HTR-8/SVneo (cell line): ENCODE results near the gene THRB.

Source experiments
- DNase-seq: peaks from one replicate; pipeline ENCODE4 v3.0.0; 2011; ENCODE audit warnings: low spot score, mixed read lengths; ENCODE audit not compliant: insufficient read length
- FAIRE-seq: peaks from 2 replicates; lab custom pipeline; 2011; peaks lifted over from hg19 to GRCh38; lab: Jason Lieb, UNC

THRB gene

DNA sequence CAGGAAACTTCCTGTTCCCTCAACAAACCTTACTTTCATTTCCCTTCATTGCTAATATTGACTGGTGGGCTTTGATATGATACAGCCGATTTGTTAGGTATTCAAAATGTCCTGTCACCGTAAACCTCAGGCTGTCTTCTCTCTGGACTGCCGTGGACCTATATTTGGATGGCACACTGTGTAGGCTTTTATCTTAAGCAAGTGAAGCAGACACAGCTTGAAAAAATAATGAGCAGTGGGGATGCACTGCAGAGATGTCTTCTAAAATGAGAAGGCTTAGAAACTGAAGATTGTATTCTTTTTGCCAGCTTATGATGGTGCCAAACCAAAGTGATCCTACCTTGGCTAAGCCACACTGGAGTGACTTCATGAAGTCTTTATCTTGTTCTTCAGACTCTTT lies 283.3 kb downstream of the THRB start:
- FAIRE-seq (no peak), DNase-seq (no peak)

DNA sequence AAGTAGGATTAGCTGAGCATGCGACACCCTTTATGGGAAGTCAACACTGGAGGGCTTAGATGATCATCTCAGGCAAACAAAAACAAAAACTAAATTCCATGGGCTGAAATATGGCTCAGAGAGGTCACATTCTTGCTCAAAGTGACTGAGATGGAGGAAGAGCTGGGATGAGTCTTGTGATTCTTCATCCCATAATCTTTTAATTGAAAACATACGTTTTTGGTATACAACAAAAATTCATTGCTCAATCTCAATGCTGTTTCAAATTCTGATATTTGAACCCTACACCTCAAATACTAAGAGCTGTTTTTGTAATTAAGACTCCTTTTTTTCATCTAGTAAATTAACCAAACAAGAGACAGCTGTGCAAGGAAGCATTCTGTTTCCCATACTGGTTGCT lies 292.6 kb downstream of the THRB start:
- DNase-seq (no peak), FAIRE-seq (no peak)

DNA sequence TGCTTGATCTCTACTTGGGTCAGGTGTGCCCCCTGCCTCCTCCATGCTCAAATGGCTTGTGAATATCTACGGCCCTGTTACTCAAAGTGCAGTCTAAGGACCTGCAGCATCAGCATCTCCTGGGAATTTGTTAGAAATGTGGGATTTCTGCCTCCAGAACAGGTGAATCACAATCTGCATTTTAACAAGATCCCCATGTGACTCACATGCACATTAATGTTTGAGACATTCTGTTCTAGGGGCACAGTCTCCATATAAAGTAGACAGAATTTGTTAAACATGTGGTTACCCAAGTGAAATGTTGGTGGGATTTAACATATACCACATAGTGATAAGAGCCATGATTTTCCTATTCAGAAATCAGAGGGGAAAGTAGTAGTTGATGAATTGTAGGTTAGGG lies 293.3 kb downstream of the THRB start:
- FAIRE-seq = no peak
- no peak for DNase-seq

DNA sequence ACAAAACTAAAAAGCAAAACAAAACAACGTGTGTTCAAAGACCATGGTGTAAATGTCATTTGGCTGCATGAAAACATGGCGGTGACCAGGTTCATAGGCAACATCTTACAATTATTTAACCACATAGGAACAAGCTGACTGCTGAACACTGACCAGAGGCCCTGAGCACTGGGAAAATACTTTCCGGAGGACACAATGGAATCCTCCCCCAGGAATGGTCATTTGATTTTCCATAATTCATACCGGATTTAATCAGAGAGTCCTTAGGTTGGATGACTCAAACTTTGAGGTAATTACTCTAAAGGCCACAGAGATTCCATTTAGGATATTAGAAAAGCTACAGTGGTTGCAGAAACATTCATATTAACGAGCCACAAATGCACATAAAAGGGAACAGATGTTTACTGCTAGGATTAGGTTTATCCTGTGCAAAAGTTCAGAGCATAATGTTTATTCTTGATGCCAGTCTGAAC lies 294.8 kb downstream of the THRB start:
- DNase-seq (peak; percentile 26), FAIRE-seq (no peak)

DNA sequence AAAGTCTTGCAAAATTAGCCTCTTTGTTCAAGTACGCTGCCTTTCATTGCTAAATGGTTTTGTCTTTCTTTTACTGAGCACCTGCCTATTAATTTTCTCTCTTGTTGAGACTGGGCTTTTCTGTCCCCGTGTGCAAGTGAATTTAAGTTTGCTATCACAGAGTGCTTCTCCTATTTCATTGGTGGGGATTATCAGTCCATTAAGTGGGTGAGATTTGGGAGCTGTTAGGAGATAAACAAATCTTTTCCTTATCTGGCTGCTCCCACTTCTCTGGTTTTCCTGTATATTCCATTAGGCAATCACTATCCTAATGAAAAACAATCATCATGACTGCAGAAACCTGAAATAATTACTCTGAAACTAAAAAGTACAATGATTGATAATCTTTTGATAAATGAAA lies 295.4 kb downstream of the THRB start:
- DNase-seq = no peak
- no peak for FAIRE-seq

DNA sequence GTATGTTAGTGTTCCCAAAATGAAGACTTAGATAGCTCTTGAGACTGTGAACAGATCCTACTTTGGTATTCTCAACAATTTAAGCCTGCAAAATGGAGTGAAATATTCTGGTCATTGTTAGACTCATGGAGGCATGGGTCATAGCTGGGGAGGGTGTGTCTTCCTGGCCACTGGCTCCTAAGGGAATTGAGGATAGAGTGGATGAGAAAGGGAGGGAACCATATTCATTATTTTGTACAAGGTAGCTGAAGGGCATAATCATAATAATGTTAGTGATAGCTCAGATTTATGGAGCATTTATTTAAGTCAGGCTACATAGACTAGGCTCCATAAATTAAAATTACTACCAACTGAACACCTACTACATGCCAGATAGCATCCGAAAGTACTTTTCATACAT lies 295.9 kb downstream of the THRB start:
- DNase-seq (no peak), FAIRE-seq (no peak)

DNA sequence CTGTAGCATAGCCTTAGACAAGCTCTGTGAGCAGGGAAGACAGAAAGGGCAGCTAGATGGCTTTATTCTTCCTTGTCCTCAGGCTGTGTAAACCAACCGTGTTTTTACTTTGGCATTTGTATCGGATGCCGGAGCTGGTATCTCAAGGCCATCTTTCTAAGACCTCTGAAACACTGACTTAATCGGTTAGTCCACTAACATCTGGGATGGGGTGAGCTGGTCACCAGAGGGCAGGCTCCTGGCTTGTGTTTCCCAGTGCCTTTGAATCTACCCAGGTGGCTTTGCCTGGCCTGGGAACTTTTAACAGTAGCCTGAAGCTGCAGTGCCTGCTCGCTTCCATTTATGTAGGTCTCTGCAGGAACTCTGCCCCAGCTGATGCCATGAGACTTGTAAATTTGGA lies 296.8 kb downstream of the THRB start:
- DNase-seq (no peak), FAIRE-seq (no peak)

DNA sequence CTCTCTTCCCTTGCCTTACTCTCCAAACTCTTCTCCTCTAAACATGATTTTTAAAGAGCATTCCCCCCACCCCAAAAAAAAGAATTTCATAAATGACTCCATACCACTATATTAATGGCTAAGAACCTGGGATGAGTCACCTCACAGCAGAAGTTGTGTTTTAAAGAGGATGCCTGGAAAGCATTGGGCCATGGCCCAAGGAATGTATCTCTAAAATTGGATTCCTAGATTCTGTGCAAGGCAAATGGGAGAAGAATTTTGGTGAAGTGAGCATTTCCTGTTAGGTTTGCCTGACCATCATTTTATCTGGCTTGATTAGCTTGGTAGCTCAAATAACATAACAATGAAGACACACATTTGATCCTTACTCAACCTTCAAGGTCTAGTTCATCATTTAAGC lies 298.1 kb downstream of the THRB start:
- no peak for FAIRE-seq
- DNase-seq = no peak

DNA sequence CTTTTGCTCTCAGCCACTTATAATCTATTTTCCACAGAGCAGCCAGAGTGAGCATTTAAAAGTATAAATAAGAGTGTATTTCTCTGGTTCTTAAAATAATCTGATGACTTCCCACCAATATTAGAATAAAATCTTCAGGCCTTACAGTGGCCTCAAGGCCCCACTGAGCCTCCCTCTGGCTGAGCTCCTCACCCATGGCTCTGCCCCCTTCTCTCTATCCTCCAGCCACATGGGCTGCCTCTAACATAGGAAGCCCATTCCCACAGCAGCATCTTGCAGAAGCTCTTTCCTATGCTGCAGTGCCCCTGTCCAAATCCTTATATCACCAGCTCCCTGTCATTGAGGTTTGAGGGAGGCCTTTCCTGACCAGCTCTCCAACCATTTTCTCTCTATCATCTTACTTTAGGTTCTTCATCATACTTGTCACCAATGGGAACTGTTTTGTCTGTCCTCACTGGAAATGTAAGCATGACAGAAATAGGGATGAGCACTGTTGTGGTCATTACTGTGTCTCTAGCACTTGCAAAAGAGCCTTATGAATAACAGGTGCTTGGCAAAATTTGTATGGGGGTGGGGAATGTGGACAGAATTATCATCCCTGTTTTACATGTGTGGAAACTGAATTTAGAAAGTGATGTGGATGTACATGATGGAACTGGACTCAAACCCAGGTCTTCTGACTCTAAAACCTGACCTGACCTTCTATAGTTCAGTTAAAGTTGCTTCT lies 299.0 kb downstream of the THRB start:
- FAIRE-seq = no peak
- no peak for DNase-seq

DNA sequence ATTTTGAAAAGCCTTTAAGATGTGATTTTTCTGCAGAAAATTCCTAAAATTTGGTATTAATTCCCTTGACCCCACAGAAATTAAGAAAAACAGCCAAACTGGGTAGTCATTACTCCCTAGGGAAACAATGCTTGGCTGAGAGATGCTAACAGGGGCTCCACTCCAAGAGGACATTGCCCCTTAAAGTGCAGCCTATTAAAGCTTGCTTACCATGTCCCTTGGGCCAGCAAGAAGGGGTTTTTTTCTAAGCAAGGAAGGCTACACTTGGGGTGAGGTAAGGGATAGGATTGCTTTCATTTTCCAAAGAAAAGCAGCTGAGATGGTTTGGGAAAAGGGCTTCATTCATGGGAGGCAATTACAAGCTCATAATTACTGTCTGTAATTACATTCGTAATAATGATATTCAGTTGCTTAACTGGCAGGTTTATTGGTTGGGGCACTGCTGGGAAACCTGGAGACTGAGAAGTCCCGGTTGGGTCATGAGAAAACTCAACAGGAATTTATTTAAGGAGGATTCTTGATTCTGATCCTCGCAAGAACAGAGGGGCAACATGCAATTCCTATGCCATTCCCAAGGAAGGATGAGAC lies 302.1 kb downstream of the THRB start:
- no peak for FAIRE-seq
- DNase-seq = no peak

DNA sequence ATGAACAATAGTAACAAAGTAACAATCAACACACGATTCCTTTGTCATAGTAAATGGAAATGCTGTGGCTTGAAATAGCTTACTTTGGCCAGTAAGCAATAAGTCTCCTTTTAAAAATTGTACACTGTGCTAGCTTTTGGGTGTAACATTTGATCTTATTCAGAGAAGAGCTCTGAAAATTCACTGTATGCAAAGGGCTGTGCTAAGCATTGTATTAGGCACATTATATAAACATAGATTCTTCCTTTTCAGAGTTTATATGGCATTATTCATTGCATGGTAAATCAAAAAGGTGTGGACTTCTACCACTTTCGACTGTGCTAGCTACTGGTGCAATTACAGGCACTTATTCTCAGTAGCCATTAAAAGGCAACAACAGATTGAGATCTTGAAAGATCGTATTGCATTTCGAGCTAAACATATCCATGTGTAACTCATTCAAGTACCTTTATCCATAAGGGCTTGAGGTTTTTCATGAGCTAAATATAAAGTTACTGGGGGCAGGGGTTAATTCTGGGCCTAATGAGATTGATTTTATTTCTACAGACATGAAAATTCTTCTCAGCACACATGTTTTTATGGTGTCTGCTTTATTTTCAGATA lies 302.7 kb downstream of the THRB start:
- no peak for DNase-seq
- no peak for FAIRE-seq

DNA sequence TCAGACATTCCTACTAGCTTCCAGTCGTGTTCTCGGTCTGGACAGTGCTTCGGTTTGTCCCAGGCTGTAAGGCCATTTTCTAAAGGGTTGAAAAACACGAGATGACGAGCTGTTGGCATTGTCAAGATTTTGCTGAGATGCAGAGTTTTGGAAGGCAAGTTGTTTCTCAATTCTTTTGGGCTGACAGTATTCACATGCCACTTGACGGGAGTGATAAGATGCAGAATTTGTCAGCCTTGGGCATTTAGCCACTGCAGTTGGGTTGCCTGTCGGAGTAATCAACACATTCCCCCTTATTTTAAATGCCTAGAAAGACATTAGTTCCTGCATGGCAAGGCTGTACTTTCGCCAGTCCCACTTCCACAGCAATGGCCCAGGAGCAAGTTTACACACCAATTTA lies 304.4 kb downstream of the THRB start:
- FAIRE-seq (no peak), DNase-seq (no peak)

DNA sequence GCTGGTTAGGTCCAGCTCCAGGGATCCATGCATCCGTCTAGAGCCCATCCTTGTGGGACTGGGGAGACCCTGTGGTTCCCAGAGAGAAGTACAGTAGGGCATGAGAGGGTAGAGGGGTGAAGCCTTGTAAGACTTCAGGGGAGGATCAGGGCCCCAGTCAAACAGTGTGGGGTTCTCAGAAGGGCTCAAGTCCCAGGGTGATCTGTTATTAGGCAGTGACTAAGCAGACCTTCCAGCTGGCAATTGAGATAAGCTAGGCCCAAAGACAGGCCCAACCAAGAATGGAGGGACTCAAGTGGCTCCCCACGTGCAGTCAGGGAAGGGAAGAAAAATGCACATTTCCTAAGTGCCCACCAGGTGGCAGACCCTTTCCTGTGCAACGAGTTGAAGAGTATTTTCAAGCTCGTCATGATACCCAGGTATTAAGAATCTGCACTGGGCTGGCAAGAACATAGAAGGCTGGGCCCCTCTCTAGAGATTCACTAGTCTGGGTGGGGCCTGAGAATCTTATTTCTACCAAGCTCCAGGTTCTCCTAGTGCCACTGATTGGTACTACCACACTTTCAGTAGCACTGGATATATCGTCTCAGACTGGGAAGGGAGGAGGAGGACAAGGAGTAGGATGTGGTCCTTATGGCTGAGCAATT lies 308.8 kb downstream of the THRB start:
- FAIRE-seq = peak; percentile 42
- peak; percentile 46 for DNase-seq

DNA sequence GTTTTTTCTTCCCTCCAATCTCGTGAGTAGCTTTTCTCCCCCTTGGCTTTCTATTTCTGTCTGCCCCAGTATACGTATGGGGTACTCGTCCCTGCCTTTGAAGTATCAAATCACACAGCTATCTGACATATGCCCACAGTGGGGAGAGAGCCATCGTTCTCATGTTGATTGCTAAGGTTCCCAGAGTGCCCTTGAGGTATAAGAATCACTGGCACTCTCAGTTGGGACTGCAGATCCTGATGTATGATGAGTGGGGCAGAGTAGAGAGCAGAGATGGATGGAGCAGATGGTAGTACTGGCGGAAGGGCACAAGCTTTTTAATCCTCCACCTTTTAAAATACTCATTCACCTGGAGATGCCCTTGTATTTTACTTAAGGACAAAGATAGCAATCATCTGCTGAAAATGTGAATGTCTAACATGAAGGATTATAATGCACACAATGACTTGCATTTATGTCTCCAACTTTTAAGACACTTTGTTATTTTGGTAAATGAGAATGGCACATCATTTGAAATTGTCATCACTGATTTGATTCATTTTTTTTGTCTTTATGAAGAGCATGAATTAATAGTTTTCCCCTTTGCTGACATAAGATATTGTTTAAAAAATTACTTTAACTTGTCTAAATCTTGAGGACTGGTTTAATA lies 310.0 kb downstream of the THRB start:
- DNase-seq (no peak), FAIRE-seq (no peak)

DNA sequence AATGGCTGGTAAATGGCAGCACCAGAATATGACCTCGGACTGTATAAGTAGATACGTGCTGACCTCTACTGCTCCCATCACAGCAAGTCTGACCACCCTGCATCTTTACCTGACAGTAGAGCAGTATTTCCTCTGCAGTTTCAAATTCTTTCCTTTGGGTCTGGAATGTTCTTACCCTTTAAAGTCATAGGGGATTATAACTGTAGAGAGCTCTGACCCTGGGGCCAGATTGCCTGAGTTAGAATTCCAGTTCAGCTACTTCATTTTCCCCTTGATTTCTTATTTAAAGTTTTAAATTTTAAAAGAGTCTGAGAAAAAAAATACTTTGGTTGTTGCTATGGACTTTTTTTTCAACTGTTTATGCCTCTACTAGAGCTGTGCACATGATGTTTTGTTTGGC lies 311.9 kb downstream of the THRB start:
- FAIRE-seq (no peak), DNase-seq (no peak)

DNA sequence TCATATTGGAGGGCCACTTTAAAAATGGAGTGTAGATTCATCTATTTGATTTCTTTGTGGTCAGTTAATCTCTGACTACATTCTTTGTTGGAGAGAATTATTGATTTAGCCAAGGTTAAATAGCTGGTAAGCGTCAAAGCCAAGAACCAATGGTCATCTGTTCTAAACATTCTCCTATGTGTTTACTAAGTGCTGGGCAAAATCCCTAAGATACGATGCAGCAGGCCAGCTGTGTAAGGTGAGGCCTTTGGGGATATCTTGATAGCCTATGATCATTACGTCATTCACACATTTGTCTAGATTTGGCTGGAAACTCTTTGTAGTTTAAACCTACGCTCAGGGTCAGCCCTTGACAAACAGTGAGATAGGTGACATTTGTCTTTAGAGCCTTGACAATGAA lies 313.4 kb downstream of the THRB start:
- DNase-seq = no peak
- FAIRE-seq = no peak

DNA sequence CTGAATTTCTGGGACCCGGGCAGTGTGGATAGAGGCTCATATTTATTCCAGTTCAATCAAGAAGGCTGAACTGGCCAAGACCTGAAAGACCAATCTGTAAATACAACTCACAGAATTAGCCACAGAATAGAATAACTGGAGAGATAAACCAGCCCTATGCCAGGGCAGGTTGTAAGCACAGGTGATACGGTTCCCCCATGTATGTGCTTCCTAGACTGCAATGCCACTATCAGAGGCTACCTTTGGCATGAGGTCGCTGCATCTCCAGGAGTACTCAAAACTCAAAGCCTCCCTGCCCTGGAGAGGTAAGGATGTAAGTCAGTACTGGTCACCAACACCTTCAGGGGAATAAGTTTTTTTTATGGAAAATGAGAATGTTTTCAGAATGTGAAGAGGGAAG lies 314.0 kb downstream of the THRB start:
- FAIRE-seq (no peak), DNase-seq (no peak)

DNA sequence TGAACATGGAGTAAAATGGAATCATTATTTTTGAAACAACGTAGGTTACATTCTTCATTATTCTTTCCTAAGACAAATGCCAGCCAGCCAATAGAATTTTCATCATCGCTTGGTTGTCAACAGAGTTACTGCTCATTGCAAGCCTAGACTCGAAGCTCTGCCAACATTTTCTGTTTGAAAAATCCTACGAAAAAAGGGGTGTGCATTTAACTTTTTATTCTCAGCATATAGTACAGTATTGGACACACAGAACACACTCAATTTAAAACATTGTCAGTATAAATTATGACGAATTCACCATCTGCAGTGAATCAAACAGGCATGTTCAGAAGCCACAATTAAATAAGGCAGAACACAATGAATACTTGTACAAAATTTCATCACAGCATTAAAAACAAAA lies 317.4 kb downstream of the THRB start:
- DNase-seq (no peak), FAIRE-seq (no peak)

DNA sequence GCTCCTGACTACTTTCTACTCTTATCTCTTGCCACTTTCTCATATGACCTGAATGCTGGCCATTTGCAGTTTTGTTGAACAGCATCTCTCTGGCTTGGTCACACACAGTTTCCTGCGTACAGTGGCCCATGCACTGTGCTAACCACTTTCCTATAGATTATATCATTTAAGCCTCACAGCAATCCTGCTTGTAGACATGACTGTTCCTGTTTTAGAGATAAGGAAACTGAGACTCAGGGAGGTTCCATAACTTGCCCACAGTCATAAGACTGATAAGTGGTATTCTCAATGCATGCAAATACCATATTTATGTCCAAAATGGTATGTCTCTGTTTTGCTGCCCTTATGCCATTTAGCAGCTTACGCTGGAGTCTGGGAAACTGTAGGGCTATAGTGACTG lies 320.0 kb downstream of the THRB start:
- no peak for FAIRE-seq
- no peak for DNase-seq

DNA sequence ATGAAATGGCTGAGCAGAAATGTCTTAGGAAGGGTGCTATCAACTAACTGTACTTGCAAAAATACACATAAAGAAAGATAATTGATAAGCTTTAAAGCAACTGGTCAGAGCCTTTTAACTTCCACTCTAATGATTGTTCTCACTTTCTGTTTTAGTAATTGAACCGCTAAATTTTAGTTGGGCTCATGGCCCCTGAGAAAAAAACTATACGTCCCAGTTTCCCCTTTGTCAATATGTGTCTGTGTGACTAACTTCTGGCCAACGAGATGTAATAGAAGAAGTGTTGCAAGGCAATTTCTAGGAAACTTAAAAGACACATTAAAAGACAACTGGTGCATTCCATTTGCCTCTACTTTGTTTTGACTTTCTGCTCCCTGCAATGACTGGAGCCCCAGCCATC lies 325.7 kb downstream of the THRB start:
- FAIRE-seq (no peak), DNase-seq (no peak)

DNA sequence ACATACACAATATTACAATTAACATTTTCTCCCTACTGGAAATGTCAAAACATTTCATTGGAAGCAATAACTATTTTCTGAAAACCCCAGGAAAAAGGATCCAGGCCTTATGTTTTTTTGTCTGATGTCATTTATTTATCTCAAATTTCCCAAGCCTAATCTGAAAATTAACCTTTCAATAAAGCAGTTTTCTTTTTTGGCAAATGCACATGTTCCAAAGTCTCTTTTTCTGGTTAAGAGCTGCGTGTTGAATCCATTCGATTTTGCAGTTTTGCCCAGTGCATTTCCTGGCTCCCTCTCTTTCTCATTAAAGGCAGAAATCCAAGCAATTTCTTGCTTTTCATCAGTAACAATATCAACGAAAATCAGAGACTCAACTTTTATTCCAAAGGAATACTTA lies 327.2 kb downstream of the THRB start:
- DNase-seq (no peak), FAIRE-seq (no peak)
